Ammon's horn (tissue), 1 donor: ENCODE measurements around the gene TTLL11.
"Not testable (repeated sequence)": the region's sequence is repeated elsewhere in the genome, so short reads cannot be mapped to it uniquely, and the experiment has no call there.

ENCODE experiments used
- DNase-seq: peaks from one replicate; pipeline ENCODE4 v3.0.0-alpha.2; 2016; ENCODE audit warnings: low spot score

The TTLL11 gene

GRCh38 chr9:121813519-121814210 lies 279.4 kb downstream of the TTLL11 start:
- DNase-seq: no peak

GRCh38 chr9:121812159-121812735 lies 280.9 kb downstream of the TTLL11 start:
- DNase-seq: no peak

DNA sequence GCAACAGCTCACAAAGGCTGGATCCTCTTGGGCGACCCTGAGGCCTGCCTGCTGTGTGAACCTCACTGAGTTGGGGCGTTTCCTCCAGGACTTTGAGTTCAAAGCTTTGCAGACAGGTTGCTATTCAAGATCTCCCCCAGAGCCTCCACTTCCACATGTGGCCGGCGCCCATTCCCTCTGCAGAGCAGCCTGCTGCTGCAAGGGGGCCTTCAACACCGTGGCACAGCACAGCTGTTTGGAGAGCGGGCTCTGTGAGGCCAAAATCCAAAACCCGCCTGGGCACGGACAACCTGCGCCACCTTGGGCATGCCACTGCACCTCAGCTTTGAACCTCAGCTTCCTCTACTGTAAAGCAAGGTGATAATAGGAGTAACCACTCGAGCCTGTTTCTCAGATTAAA lies 281.4 kb downstream of the TTLL11 start:
- DNase-seq: no peak

DNA sequence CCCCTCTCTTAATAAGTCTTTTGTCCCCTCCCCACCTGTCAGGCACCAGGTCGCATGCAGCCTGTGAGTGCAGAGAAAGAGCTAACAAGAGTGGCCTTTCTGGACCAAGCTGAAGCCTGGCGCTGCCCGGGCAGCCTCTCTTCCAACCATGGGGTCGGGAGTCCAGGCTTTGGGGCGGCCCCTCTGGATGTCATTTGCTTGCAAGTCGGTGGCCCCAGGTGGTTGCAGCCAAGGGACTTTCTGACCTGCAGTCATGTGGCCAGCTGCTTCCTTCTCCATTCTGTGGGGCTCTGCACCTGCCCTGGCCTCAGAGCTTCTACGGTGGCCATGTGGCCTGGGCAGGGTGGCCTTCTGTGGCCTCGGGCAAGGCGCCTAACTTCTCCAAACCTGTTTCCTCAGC lies 282.0 kb downstream of the TTLL11 start:
- DNase-seq: no peak

- no peak for DNase-seq
Observed at GRCh38 chr9:121810489-121810888, 282.6 kb downstream of the TTLL11 start.

GRCh38 chr9:121809356-121810050 lies 283.6 kb downstream of the TTLL11 start:
- no peak for DNase-seq

DNA sequence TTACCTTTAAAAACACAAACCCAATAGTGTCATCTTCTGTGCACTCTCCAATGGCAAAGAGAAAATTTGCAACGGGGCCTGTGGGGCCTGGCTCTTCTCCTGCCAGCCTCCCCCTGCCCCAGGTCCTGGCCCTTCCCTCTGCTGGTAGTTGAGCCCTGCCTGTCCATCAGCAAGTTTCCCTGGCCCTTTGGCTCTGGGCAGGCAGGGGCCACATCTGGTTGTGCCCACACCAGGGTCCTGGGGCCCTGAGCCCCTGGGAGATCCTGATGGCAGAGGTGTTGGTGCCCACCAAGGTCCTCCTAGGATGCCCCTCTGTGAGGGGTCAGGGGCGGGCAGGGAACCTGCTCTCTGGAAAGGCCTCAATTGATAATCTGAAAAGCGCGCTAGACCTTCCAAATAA lies 284.3 kb downstream of the TTLL11 start:
- no peak for DNase-seq

DNA sequence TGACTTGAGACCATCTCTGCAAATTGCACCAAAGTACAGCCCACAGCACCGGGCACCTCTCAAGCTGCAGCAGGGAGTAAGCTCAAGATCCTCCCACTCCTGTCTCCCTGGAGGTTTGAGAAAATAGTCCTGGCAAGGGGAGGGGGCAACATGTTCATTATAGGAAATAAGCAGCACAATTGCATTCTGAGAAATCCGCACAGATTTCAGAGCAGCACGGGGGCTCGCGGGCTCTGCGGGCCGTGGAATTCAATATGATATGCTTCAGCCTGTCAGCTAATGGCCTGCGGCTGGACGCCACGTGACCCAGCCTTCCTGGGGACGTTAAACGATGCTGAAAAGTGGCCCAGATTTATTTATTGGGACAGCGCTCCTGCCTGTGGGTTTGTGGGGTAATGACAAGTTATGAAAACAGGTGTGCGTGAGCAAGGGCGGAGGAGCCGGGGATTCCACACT lies 285.3 kb downstream of the TTLL11 start:
- no peak for DNase-seq

GRCh38 chr9:121807069-121807822 lies 285.9 kb downstream of the TTLL11 start:
- no peak for DNase-seq

DNA sequence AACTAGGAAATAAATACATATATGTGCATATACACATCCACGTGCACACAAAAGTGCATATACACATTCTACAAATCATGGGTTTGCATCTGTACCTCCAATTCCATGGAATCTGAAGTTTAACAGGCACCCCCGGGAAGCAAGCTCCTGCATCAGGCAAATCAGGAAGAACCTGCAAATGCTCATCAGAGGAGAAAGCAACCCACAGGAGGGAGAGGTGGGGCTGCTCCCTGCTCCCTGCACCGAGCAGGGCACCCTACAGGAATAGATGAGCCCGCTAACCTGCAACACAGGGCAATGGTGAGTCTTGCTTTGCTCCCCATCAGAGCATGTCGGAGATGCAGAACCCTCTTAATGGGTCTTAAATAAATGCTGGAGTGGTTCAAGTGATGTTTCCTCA lies 290.4 kb downstream of the TTLL11 start:
- DNase-seq: no peak

DNA sequence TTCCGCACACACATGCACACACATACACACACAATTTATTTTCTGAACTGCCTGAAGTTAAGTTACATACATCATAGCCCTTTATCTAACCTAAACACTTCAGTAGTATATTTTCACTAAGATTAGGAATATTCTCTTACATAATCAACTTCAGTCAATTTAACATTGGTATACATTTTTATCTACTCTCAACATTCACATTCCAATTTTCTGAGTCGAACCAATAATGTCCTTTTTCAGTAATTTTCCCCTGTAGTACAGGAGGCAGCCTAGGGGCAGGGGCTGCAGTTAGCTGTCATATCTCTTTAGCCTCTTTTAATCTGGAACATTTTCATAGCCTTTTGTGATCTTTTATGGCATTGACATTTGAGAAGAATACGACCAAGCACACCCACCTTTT lies 291.5 kb downstream of the TTLL11 start:
- DNase-seq: no peak

DNA sequence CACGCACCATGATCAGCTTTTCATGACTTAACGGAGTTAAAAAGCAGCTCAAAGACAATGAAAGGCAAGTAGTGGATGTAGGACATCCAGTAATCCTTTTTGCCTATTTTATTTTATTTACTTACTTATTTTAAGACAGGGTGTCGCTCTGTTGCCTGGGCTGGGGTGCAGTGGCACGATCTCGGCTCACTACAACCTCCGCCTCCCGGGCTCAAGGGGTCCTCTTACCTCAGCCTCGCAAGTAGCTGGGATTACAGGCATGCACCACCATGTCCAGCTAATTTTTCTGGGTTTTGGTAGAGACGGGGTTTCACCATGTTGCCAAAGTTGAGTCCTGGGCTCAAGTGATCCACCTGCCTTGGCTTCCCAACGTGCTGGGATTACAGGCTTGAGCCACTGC lies 292.7 kb downstream of the TTLL11 start:
- no peak for DNase-seq

DNA sequence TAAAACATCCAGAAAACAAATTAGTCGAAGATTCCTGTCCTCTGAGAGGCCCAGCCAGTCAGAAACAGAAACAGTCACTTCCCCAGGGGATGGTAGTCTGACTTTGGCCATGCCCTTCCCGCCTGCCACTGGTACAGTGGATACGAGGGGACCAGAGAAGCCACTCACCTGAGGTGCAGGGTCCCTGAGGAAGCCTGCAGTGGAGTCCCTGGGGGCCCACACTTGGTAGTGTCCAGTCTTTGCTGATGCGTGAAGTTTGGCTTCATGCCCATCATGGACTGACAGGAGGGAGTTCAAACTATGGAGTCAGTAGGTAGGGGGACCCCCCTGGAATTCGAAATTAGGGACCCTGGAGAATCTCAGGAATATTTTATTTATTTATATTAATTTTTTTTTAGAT lies 294.2 kb downstream of the TTLL11 start:
- DNase-seq: no peak

GRCh38 chr9:121797081-121797480 lies 296.0 kb downstream of the TTLL11 start:
- no peak for DNase-seq

DNA sequence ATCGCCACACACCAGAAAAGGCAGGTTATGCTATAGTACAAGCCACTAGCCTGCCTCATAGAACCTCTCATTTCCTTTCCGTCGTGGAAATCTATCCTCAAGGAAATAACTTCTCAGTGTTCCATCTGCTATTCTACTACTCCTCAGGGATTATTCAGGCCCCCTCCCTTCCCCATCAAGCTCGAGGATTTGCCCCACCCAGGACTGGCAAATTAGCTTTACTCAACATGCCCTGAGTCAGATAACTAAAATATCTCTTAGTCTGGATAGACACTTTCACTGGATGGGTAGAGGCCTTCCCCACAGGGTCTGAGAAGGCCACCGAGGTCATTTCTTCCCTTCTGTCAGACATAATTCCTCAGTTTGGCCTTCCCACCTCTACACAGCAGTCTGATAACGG lies 298.8 kb downstream of the TTLL11 start:
- DNase-seq: not testable (repeated sequence)

DNA sequence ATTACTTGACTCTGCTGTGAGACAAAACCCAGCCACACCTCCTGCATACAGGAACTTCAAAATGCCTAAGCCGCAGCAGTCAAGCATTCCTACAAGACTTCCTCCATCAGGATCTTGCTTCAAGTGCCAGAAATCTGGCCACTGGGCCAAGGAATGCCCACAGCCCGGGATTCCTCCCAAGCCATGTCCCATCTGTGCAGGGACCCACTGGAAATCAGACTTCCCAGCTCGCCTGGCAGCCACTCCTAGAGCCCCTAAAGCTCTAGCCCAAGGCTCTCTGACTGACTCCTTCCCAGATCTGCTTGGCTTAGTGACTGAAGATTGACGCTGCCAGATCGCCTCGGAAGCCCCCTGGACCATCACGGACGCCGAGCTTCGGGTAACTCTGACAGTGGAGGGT lies 300.6 kb downstream of the TTLL11 start:
- not testable (repeated sequence) for DNase-seq

- no peak for DNase-seq
Observed at GRCh38 chr9:121790841-121791240, 302.3 kb downstream of the TTLL11 start.

DNA sequence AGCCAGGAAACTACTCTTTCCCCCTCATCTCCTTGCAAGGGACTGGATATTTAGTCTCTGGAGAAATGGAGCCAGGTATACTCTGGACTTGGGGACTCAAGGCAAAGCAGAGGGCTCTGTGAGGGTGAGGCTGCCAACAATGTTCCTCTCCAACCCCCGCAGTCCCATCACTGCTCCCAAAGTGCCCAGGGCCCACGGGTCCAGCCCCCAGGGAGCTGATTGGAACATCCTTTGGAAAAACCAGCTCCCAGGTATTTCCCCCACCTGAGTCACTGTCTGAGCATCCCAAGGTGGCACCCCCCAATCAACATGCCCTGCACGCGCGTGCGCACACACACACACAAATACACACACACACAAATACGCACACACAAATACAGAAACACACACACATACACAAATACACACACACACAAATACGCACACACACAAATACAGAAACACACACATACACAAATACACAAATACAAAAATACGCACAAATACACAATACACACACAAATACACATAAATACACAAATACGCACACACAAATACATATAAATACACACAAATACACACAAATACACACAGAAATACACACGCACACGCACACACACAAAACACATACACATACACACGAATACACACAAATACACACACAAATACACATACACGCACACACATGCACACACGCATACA lies 304.3 kb downstream of the TTLL11 start:
- no peak for DNase-seq

DNA sequence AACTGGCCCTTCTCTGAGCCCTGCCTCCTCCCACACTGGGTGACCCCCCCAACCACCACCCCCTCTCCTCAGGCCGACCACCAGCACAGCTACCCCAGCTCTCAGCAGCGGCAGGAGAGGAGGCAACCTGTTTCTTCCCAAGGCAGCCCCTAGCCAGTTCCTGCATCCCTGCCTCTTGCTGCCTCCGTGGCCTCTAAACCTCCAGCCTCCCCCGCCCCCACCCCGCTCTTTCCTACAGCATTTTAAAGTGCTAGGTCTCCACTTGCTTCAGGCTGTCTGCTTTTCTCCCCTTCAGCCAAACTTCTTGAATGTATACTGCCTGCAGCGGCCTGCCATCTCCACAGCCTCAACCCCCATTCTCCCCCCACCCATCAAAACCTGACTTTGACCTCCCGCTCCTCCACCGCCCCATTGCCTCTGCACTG lies 306.1 kb downstream of the TTLL11 start:
- DNase-seq: no peak

GRCh38 chr9:121786543-121786948 lies 306.6 kb downstream of the TTLL11 start:
- DNase-seq: no peak

DNA sequence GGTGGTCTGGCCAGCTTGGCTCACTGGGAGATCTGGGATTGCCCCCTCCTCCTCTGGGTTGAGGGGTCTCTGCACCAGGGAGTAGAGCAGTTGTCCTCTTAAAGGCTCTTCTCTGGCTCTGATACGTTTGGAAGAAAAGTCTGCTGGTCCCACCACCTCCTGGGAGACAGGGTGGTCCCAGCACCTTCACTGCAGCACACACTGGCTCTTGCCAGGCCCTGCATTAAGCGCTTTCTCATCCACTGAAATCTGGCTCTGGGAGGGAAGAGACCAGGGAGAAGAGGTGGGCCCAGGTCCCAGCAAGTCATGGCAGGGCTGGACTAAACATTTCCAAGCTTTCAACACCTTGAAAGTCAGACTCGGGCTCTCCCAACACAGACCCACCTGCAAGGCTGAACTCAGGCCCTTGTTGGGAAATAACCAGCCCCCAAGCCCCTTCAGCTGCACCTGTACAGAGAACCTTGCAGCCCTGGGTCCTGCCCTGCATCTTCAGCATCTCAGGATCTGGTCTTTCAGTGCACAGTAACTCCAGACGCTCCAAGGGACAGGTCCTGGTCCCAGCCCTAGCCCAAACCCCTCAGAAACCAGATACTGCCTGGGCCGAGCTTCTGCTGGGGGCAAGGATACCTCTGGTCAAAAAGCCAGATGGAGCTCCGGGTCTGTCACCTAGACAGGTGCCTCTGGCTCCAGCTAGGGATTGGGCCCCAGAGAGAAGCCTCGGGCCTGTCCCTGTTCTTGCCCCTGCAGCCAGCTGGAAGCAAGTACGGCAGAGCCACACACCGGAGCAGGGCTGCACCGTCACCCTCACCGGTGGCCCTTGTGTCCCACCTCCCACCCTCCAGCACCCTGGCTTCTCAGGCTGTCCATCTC lies 307.2 kb downstream of the TTLL11 start:
- no peak for DNase-seq
